HEK293T (cell line): ENCODE results near the gene CCT3.
A peak's percentile ranks its signal among the peaks of the same experiment; 100 is the strongest.

Experiments used
- CTCF ChIA-PET: fragments of 350-600 bp; formaldehyde crosslinking; extraction: SDS; loops from one replicate; lab custom pipeline; 2021; ENCODE audit warnings: antibody characterized with exemption, inconsistent platforms; lab: Yijun Ruan, JAX
- POLR2A ChIA-PET: fragments of 350-600 bp; formaldehyde crosslinking; extraction: SDS; loops from one replicate; lab custom pipeline; 2020; ENCODE audit warnings: antibody characterized with exemption, inconsistent platforms; lab: Yijun Ruan, JAX
- DNase-seq: peaks from one replicate; pipeline ENCODE4 v3.0.0; 2012; ENCODE audit warnings: mixed read lengths; ENCODE audit errors: extremely low spot score
- ARNT ChIP-seq: fragments of 450-650 bp; IDR thresholded peaks from 2 replicates; pipeline ENCODE4 v1.6.1; 2017; ENCODE audit warnings: mild to moderate bottlenecking
- BHLHE40 ChIP-seq: fragments of 450-650 bp; IDR thresholded peaks from 2 replicates; pipeline ENCODE4 v1.6.1; 2016; ENCODE audit warnings: mild to moderate bottlenecking, moderate library complexity, borderline replicate concordance
- CTBP1 ChIP-seq: fragments of 450-650 bp; IDR thresholded peaks from 2 replicates; pipeline ENCODE4 v1.6.1; 2016; ENCODE audit warnings: borderline replicate concordance
- ELF4 ChIP-seq: fragments of 450-650 bp; IDR thresholded peaks from 2 replicates; pipeline ENCODE4 v1.6.1; 2017; ENCODE audit warnings: antibody characterized with exemption
- FOXA1 ChIP-seq: fragments of 450-650 bp; IDR thresholded peaks from 2 replicates; pipeline ENCODE4 v1.6.1; 2016; ENCODE audit warnings: mild to moderate bottlenecking
- FOXK2 ChIP-seq: fragments of 450-650 bp; IDR thresholded peaks from 2 replicates; pipeline ENCODE4 v1.6.1; 2016; ENCODE audit warnings: mild to moderate bottlenecking
- FOXM1 ChIP-seq: fragments of 450-650 bp; IDR thresholded peaks from 2 replicates; pipeline ENCODE4 v1.6.1; 2017; ENCODE audit warnings: mild to moderate bottlenecking, borderline replicate concordance
- HDGF ChIP-seq: fragments of 450-650 bp; IDR thresholded peaks from 2 replicates; pipeline ENCODE4 v1.6.1; 2017; ENCODE audit warnings: antibody characterized with exemption, borderline replicate concordance
- L3MBTL2 ChIP-seq: fragments of 450-650 bp; conservative IDR thresholded peaks from 2 replicates; pipeline ENCODE4 v1.6.1; 2016; ENCODE audit warnings: mild to moderate bottlenecking
- LEF1 ChIP-seq: fragments of 450-650 bp; IDR thresholded peaks from 2 replicates; pipeline ENCODE4 v1.6.1; 2017; ENCODE audit warnings: mild to moderate bottlenecking, borderline replicate concordance
- NFRKB ChIP-seq: fragments of 450-650 bp; IDR thresholded peaks from 2 replicates; pipeline ENCODE4 v1.6.1; 2016; ENCODE audit warnings: mild to moderate bottlenecking, moderate library complexity
- SP1 ChIP-seq: fragments of 450-650 bp; IDR thresholded peaks from 2 replicates; pipeline ENCODE4 v1.6.1; 2017
- SUZ12 ChIP-seq: fragments of 450-650 bp; IDR thresholded peaks from 2 replicates; pipeline ENCODE4 v1.6.1; 2016; ENCODE audit warnings: mild to moderate bottlenecking
- TARDBP ChIP-seq: fragments of 450-650 bp; IDR thresholded peaks from 2 replicates; pipeline ENCODE4 v1.6.1; 2016
- ZNF384 ChIP-seq: fragments of 450-650 bp; IDR thresholded peaks from 2 replicates; pipeline ENCODE4 v1.6.1; 2016
- TF ChIP-seq, protein P1 (sequence below): fragments of 450-650 bp; IDR thresholded peaks from 2 replicates; pipeline ENCODE4 v1.6.1; 2016

CCT3 gene

DNA sequence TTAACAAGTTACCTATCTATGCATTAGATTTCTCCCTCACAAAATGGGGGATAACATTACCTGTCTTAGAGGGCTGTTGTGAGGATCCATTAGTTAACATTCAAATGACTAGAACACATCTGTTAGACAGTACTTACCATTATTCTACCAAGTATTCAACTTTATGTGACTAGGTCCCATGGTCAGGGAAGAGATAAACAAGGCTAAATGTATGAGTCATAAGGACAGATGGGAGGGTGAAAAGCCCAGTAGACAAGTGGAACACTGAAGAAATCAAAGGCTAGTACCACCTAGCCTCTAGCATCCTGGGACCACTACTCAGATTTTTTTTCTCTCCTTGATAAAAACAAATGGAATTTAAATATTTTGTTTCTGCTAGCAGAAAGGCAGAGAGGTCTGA lies 30.0 kb downstream of the CCT3 start:
- no peak for TF ChIP-seq FOXK2
- no peak for DNase-seq
- ChIA-PET POLR2A (no interaction called here), CTCF (no interaction called here)

DNA sequence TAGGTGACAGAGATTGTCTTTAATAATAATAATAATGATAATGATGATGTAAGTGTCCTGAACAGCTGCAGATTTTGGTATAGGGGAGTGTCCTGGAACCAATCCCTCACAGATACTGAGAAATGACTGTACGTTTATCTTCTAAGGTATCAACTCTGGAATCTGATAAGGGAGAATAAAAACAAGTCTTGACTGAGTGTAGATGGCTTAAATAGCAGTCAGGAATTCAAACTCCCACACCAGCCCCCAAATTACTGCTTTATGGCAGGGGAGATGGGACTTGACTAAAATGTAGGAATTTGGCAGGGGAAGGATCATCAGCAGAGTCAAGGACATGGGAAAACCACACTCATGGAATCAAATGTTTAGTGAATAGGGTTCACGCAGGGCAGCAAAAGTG lies 32.9 kb downstream of the CCT3 start:
- ChIA-PET CTCF (no interaction called here), POLR2A (no interaction called here)
- DNase-seq: no peak
- TF ChIP-seq LEF1: no peak
- TF ChIP-seq HDGF: no peak
- no peak for TF ChIP-seq FOXA1
- TF ChIP-seq SP1: no peak
- no peak for TF ChIP-seq ZNF384
- TF ChIP-seq SUZ12: no peak
- TF ChIP-seq, protein P1, sequence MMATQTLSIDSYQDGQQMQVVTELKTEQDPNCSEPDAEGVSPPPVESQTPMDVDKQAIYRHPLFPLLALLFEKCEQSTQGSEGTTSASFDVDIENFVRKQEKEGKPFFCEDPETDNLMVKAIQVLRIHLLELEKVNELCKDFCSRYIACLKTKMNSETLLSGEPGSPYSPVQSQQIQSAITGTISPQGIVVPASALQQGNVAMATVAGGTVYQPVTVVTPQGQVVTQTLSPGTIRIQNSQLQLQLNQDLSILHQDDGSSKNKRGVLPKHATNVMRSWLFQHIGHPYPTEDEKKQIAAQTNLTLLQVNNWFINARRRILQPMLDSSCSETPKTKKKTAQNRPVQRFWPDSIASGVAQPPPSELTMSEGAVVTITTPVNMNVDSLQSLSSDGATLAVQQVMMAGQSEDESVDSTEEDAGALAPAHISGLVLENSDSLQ: no peak
- TF ChIP-seq FOXK2: no peak
- no peak for TF ChIP-seq ARNT
- no peak for TF ChIP-seq FOXM1
- no peak for TF ChIP-seq L3MBTL2
- no peak for TF ChIP-seq BHLHE40
- no peak for TF ChIP-seq TARDBP
- TF ChIP-seq CTBP1: no peak
- TF ChIP-seq ELF4: no peak

GRCh38 chr1:156303241-156303640 lies 34.9 kb downstream of the CCT3 start:
- ChIA-PET POLR2A (interaction anchor here (0.9 kb wide), 1 partner anchor 9 kb away, joined by 4 read pairs; no protein-coding TSS in a partner anchor), CTCF (no interaction called here)
- TF ChIP-seq ARNT (no peak), FOXM1 (no peak), FOXA1 (no peak), CTBP1 (no peak)
- no peak for DNase-seq

- TF ChIP-seq NFRKB (no peak), ZNF384 (no peak), LEF1 (no peak), SP1 (no peak), L3MBTL2 (no peak), FOXM1 (no peak), ARNT (no peak), HDGF (no peak), SUZ12 (no peak), FOXA1 (no peak), ELF4 (no peak)
- TF ChIP-seq, protein P1: no peak
- DNase-seq: no peak
- ChIA-PET CTCF (no interaction called here), POLR2A (interaction anchor here (8.5 kb wide), 1 partner anchor 15 kb away, joined by 71 read pairs; the partner anchor contains the start of genes SMG5 and TMEM79)
These were observed 39.2 kb downstream of the CCT3 start, which contains the start of gene VHLL for GRCh38 chr1:156298852-156299357. VHLL (minus strand) TSS chr1:156299307; CDS start chr1:156299189, 118 bp downstream.

DNA sequence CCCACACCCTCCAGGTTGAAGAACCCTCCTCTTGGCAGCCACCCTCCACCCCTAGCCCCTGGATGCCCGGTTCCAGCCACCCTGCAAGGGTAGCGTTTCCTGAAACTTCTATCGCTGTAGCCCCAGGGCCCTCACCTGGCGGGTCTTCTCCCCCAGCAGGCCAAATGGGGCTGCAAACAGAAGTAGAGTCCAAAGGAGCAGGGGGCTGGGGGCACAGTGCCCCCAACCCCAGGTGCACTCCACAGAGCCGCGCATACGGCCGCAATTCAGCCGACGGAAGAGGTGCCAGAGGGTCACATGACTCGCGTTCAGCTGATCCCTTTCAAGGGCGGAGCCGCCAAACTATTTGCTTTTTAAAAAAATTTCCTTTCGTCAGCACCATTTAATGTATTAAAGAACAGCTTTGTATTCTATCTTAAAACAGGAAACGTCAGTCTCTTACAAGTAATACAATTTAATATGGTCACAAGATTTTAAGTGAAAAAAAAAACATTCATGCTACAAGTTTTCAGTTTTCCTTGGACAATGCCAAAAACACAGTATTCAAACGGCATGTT lies 42.6 kb downstream of the CCT3 start, which contains the start of gene GLMP:
Gene GLMP (minus strand): TSS at position 289 of the 557 bp plus-strand sequence. CDS start 34 bp downstream, at position 255.
- POLR2A ChIA-PET: interaction anchor here (0.7 to 8.5 kb wide), 2 partner anchors 12 to 207 kb away, joined by 3 to 71 read pairs; partner anchors contain the start of genes SMG5 and TMEM79
- TF ChIP-seq ZNF384 (peak; percentile 79), ELF4 (no peak), HDGF (no peak), TARDBP (no peak), CTBP1 (no peak), FOXM1 (no peak), NFRKB (no peak), L3MBTL2 (peak; percentile 89), FOXA1 (no peak)
- DNase-seq: peak; percentile 76
- CTCF ChIA-PET: interaction anchor here (0.5 to 0.9 kb wide), 2 partner anchors 11 to 33 kb away, joined by 3 read pairs; partner anchors contain the start of gene TMEM79

GRCh38 chr1:156293895-156294294 lies 44.2 kb downstream of the CCT3 start:
- ChIA-PET CTCF (no interaction called here), POLR2A (interaction anchor here (8.5 kb wide), 1 partner anchor 10 kb away, joined by 71 read pairs; the partner anchor contains the start of genes SMG5 and TMEM79)

DNA sequence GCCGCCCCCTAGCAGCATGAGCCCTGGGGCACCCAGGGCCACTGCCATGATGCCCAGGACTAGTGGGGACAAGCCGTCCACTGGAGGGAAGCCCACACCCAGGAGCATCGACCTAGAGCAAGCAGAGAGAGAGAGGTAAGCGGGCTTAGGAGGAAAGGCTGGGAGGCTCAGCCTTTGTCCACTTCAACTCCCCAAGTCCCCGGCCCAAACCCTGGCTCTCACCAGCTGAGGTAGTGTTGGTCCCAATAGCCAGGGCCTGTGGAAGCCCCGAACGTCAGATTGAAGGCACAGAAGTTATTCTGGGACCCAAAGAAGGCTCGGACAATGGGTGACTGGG lies 45.0 kb downstream of the CCT3 start:
- TF ChIP-seq HDGF (no peak), FOXK2 (no peak), BHLHE40 (no peak), CTBP1 (no peak), ZNF384 (no peak), FOXA1 (no peak), NFRKB (no peak), FOXM1 (no peak), ARNT (no peak), LEF1 (no peak), SUZ12 (no peak), L3MBTL2 (no peak), SP1 (no peak), ELF4 (no peak), TARDBP (no peak)
- TF ChIP-seq, protein P1: no peak
- POLR2A ChIA-PET: interaction anchor here (8.5 kb wide), 1 partner anchor 9 kb away, joined by 71 read pairs; the partner anchor contains the start of genes SMG5 and TMEM79
- CTCF ChIA-PET: no interaction called here
- no peak for DNase-seq

More at GRCh38 chr1:156293895-156294294, 44.2 kb downstream of the CCT3 start:
- TF ChIP-seq ARNT (no peak), FOXM1 (no peak)
- no peak for DNase-seq
